Mesothelial cell of epicardium (in vitro differentiated cells): ENCODE measurements around the gene MAGI2. TPM values are rescaled to one million over a fixed set of nuclear protein-coding genes. Genes with fewer than 3 reads are reported as not detected.

Experiments used
- DNase-seq, 2 experiments: peaks; one replicate each; pipeline ENCODE4 v3.0.0; 2021; ENCODE audit warnings: low spot score in 2 of 2; ENCODE audit not compliant: unreplicated experiment in 2 of 2
- H3K27ac Mint-ChIP-seq: 2 replicates; pipeline ENCODE4 v1.8.0; 2021; ENCODE audit warnings: mixed read lengths
- H3K27me3 Mint-ChIP-seq: 2 replicates; pipeline ENCODE4 v1.8.0; 2021; ENCODE audit warnings: low read depth, mixed read lengths
- H3K36me3 Mint-ChIP-seq: 2 replicates; pipeline ENCODE4 v1.8.0; 2021; ENCODE audit warnings: mixed read lengths
- H3K4me1 Mint-ChIP-seq: 2 replicates; pipeline ENCODE4 v1.8.0; 2021; ENCODE audit warnings: mixed read lengths
- H3K4me3 Mint-ChIP-seq: 2 replicates; pipeline ENCODE4 v1.8.0; 2021; ENCODE audit warnings: mild to moderate bottlenecking, moderate library complexity, mixed read lengths
- H3K9me3 Mint-ChIP-seq: 2 replicates; pipeline ENCODE4 v1.8.0; 2021; ENCODE audit warnings: mixed read lengths
- total RNA-seq: library from RNA; stranded (reverse); gene quantifications from 3 replicates; pipeline ENCODE4 v1.2.1, GENCODE V29; 2021
- TF ChIP-seq, protein P1 (sequence below): fragments of 200-600 bp; sonication (generic); IDR thresholded peaks from one replicate; pipeline ENCODE4 v1.5.0; 2021; ENCODE audit warnings: antibody characterized with exemption; ENCODE audit not compliant: unreplicated experiment

Gene MAGI2
- total RNA-seq, 1 donor from 2014 or later = 38.4 TPM

DNA sequence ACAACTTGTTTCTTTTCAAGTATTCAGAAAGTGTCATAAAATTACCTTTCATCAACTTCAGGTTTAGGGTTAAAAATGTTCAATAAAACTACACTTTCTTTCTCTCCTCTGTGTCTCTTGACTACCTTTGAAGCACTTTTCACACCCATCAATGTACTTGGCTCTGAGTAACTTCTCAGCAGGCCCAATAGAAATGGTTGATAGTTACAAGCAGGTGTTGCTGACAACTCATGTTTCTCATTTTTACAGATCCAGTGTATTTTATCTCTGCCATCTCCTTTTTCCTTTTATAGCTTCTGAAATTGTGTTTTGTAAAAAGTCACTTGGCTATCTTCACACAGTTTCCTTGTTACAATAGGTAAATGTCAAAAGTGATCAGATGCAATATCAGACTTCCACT is 1306.9 kb downstream of the MAGI2 start:
- no peak overlapping the region for H3K27ac Mint-ChIP-seq
- no peak overlapping the region for H3K4me3 Mint-ChIP-seq
- TF ChIP-seq, protein P1, sequence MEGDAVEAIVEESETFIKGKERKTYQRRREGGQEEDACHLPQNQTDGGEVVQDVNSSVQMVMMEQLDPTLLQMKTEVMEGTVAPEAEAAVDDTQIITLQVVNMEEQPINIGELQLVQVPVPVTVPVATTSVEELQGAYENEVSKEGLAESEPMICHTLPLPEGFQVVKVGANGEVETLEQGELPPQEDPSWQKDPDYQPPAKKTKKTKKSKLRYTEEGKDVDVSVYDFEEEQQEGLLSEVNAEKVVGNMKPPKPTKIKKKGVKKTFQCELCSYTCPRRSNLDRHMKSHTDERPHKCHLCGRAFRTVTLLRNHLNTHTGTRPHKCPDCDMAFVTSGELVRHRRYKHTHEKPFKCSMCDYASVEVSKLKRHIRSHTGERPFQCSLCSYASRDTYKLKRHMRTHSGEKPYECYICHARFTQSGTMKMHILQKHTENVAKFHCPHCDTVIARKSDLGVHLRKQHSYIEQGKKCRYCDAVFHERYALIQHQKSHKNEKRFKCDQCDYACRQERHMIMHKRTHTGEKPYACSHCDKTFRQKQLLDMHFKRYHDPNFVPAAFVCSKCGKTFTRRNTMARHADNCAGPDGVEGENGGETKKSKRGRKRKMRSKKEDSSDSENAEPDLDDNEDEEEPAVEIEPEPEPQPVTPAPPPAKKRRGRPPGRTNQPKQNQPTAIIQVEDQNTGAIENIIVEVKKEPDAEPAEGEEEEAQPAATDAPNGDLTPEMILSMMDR = no peak
- peaks cover 12% of the 10 kb centered on the region for H3K9me3 Mint-ChIP-seq
- H3K36me3 Mint-ChIP-seq = peaks cover 7% of the 10 kb centered on the region
- H3K27me3 Mint-ChIP-seq = peaks cover 1% of the 10 kb centered on the region
- peaks cover 7% of the 10 kb centered on the region for H3K4me1 Mint-ChIP-seq
- DNase-seq = no peak

DNA sequence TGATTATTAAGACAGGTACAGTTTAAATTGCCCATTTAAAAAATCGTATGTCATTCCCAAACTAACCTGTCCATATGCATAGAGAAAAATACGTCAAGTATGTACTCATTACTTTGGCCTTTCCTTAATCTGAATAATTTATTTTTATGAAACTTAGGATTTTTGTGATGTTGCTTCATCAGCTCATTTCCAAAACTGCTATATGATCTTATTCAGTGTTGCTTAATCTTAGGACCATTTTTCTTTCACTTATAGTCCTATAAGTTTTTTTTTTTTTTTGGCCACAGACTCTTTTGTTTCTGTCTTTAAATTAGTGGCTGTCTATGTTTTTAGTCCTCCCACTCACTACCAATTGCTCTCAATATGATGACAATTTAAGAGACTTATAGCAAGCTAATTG is 1309.8 kb downstream of the MAGI2 start:
- Mint-ChIP-seq H3K36me3 (peaks cover 7% of the 10 kb centered on the region), H3K4me1 (peaks cover 5% of the 10 kb centered on the region), H3K27me3 (peaks cover 10% of the 10 kb centered on the region), H3K4me3 (no peak overlapping the region), H3K27ac (no peak overlapping the region), H3K9me3 (peaks cover 12% of the 10 kb centered on the region)
- DNase-seq = no peak
- TF ChIP-seq, protein P1 = no peak

- H3K27ac Mint-ChIP-seq = no peak overlapping the region
- peaks cover 4% of the 10 kb centered on the region for H3K4me1 Mint-ChIP-seq
- H3K36me3 Mint-ChIP-seq = peaks cover 7% of the 10 kb centered on the region
- TF ChIP-seq, protein P1 = no peak
- no peak for DNase-seq
- H3K9me3 Mint-ChIP-seq = peaks cover 12% of the 10 kb centered on the region
- peaks cover 14% of the 10 kb centered on the region for H3K27me3 Mint-ChIP-seq
- no peak overlapping the region for H3K4me3 Mint-ChIP-seq
These were observed 1311.8 kb downstream of the MAGI2 start for GRCh38 chr7:78141522-78142281.

DNA sequence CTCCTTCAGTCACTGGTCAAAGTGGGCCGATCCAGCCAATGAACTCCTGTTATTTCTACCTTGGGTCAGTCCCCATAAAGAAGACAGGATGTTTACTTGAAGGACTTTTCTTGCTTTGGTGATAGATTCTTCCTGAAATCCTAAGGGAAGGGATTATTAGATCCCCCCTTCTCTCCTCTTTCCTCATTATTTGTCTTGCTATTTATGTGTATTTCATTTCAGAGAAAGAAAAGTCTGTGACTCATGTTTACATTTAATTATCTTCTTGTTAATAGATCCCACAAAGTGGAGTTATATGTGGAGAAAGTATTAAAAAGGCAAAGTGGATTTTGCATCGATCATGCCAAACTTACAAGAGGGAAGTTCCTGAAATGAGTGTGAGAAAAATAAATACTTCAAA is 1313.4 kb downstream of the MAGI2 start:
- TF ChIP-seq, protein P1 = no peak
- Mint-ChIP-seq H3K27me3 (peaks cover 14% of the 10 kb centered on the region), H3K36me3 (peaks cover under 1% of the 10 kb centered on the region), H3K9me3 (peaks cover 5% of the 10 kb centered on the region), H3K4me3 (no peak overlapping the region), H3K27ac (no peak overlapping the region), H3K4me1 (peaks cover 4% of the 10 kb centered on the region)
- DNase-seq = no peak

- H3K9me3 Mint-ChIP-seq = peaks cover 4% of the 10 kb centered on the region
- H3K4me3 Mint-ChIP-seq = no peak overlapping the region
- peaks cover 14% of the 10 kb centered on the region for H3K27me3 Mint-ChIP-seq
- peaks cover 7% of the 10 kb centered on the region for H3K4me1 Mint-ChIP-seq
- TF ChIP-seq, protein P1 = no peak
- no peak for DNase-seq
- H3K27ac Mint-ChIP-seq = no peak overlapping the region
- H3K36me3 Mint-ChIP-seq = no peaks in the 10 kb centered on the region
These were observed 1314.1 kb downstream of the MAGI2 start for GRCh38 chr7:78139335-78139734.
